Neutrophil (primary cell): ENCODE measurements around the gene MED6.

Experiments used
- H3K27ac ChIP-seq: fragments of 200-600 bp; sonication (generic); 2 replicates; pipeline ENCODE4 v1.5.1; 2016; ENCODE audit warnings: mild to moderate bottlenecking, moderate library complexity
- H3K27me3 ChIP-seq: fragments of 200-600 bp; sonication (generic); 2 replicates; pipeline ENCODE4 v1.6.0; 2016; ENCODE audit warnings: mild to moderate bottlenecking
- H3K36me3 ChIP-seq: fragments of 200-600 bp; sonication (generic); 2 replicates; pipeline ENCODE4 v1.5.1; 2017
- H3K4me1 ChIP-seq, 2 experiments: fragments of 200-600 bp in 1 of 2; sonication (generic) in 1 of 2; 1 replicate in 1 of 2; 2 replicates in 1 of 2; pipeline versions ENCODE4 v1.5.1 to v1.6.1; 2013 to 2016; ENCODE audit warnings: low read depth in 1 of 2, low read length in 1 of 2, mild to moderate bottlenecking in 1 of 2, moderate library complexity in 1 of 2; ENCODE audit not compliant: control insufficient read depth in 1 of 2, insufficient read depth in 1 of 2
- H3K4me3 ChIP-seq, 2 experiments: fragments of 200-600 bp in 1 of 2; sonication (generic) in 1 of 2; 1 replicate in 1 of 2; 2 replicates in 1 of 2; pipeline ENCODE4 v1.5.1; 2013 to 2016; ENCODE audit warnings: low read depth in 1 of 2, low read length in 1 of 2, mild to moderate bottlenecking in 1 of 2, moderate library complexity in 1 of 2
- H3K9me3 ChIP-seq: fragments of 200-600 bp; sonication (generic); 2 replicates; pipeline ENCODE4 v1.5.1; 2016
- TF ChIP-seq, protein P1 (sequence below): fragments of 200-600 bp; sonication (generic); IDR thresholded peaks from 2 replicates; pipeline ENCODE4 v1.5.1; 2016; ENCODE audit warnings: antibody characterized with exemption

MED6 gene

DNA sequence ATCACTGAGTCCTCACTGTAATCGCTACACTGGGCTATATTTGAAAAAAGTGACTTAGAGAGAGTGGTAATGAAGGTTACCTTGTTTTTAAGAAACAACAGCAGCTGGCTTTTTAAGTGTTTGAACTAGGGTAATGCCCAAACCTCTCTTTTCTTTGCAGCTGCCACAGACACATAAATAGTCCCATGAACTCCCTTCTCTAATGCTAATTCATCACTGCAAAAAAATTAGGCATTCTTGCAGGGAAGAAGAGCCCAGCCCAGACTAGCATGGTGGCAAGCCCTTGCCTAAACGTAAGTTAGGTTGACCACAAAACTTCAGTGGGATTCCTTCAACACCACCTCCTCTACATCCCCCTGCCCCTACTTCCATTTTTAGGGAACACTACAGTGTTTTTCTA lies 17.9 kb upstream of the MED6 start:
- Histone ChIP-seq H3K27ac (no peak overlapping the region), H3K9me3 (no peaks in the 10 kb centered on the region), H3K4me1 (no peaks in the 10 kb centered on the region), H3K27me3 (peaks cover 36% of the 10 kb centered on the region), H3K36me3 (no peaks in the 10 kb centered on the region), H3K4me3 (no peak overlapping the region)
- TF ChIP-seq, protein P1, sequence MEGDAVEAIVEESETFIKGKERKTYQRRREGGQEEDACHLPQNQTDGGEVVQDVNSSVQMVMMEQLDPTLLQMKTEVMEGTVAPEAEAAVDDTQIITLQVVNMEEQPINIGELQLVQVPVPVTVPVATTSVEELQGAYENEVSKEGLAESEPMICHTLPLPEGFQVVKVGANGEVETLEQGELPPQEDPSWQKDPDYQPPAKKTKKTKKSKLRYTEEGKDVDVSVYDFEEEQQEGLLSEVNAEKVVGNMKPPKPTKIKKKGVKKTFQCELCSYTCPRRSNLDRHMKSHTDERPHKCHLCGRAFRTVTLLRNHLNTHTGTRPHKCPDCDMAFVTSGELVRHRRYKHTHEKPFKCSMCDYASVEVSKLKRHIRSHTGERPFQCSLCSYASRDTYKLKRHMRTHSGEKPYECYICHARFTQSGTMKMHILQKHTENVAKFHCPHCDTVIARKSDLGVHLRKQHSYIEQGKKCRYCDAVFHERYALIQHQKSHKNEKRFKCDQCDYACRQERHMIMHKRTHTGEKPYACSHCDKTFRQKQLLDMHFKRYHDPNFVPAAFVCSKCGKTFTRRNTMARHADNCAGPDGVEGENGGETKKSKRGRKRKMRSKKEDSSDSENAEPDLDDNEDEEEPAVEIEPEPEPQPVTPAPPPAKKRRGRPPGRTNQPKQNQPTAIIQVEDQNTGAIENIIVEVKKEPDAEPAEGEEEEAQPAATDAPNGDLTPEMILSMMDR: no peak

DNA sequence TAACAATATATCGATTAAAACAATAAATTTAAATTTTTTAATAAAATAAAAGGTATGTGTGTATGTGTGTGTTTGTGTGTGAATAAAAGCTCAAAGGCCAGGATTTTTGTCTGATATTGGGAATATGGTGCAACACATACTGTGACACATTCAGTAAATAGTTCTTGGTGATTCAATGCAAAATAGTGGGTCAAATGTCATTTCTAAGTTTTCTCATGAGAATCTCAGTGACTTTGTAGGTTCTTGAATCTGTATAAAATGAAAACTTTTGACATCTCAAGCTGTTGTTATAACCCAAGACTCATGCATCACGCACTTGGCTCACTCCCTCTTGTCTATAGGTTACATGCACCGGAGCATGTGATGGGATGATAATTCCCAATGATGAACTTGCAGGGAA lies 16.2 kb upstream of the MED6 start:
- Histone ChIP-seq H3K9me3 (no peaks in the 10 kb centered on the region), H3K27me3 (peaks cover 44% of the 10 kb centered on the region), H3K4me3 (no peak overlapping the region), H3K4me1 (no peaks in the 10 kb centered on the region), H3K36me3 (no peaks in the 10 kb centered on the region), H3K27ac (no peak overlapping the region)
- TF ChIP-seq, protein P1: no peak

DNA sequence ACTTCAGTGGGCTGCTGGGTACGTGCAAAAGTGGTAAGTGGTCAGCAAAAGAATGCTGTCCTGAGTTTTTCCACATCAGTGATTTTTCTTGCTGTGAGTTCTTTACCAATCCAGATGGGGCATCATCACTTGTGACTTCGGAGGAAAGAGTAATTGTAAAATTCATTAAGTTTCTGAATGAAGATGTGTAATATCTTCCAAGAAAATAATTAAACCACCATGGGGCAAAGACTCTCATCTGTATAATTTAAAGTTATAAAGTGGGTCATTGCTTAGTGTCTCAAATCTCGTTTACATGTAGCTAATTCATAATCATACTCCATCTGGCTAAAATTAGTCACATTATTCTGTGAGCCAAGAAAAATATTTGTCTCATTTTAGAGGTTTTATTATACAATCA lies 10.8 kb upstream of the MED6 start:
- peaks cover 68% of the 10 kb centered on the region for H3K27me3 ChIP-seq
- H3K27ac ChIP-seq: no peak overlapping the region
- no peak overlapping the region for H3K4me3 ChIP-seq
- H3K9me3 ChIP-seq: no peaks in the 10 kb centered on the region
- no peaks in the 10 kb centered on the region for H3K4me1 ChIP-seq
- H3K36me3 ChIP-seq: no peaks in the 10 kb centered on the region
- TF ChIP-seq, protein P1: no peak

GRCh38 chr14:70602254-70602653 lies 1.8 kb upstream of the MED6 start:
- H3K4me3 ChIP-seq: no peak overlapping the region
- H3K9me3 ChIP-seq: no peaks in the 10 kb centered on the region
- H3K27ac ChIP-seq: no peak overlapping the region
- H3K27me3 ChIP-seq: peaks cover 54% of the 10 kb centered on the region
- no peaks in the 10 kb centered on the region for H3K36me3 ChIP-seq
- peaks cover 11 to 14% of the 10 kb centered on the region in 2 experiments for H3K4me1 ChIP-seq
- TF ChIP-seq, protein P1: no peak

DNA sequence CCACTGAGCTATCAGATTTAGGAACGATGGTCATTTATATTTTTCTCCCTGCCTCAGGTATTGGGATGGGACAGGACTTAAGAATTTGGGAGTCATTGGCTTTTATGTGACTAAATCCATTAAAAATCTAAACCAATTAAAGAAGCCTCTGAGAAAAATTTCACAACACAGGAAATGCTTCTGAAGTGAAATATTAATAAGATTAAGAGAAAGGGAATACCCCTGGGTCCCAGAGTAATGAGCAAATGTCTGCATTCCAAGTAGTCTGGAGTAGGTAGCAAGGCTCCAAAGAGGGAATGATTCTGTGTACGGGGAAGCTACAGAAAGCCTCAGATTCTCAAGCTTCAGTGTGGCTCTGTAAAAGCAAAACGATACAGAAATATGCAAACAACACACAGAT lies 707 bp upstream of the MED6 start:
- H3K4me1 ChIP-seq: peaks cover 11 to 14% of the 10 kb centered on the region in 2 experiments
- no peaks in the 10 kb centered on the region for H3K9me3 ChIP-seq
- H3K27me3 ChIP-seq: peaks cover 46% of the 10 kb centered on the region
- H3K27ac ChIP-seq: no peak overlapping the region
- TF ChIP-seq, protein P1: no peak
- peaks cover 6% of the 10 kb centered on the region for H3K36me3 ChIP-seq
- H3K4me3 ChIP-seq: peak overlapping the region; percentile 53 to 66

DNA sequence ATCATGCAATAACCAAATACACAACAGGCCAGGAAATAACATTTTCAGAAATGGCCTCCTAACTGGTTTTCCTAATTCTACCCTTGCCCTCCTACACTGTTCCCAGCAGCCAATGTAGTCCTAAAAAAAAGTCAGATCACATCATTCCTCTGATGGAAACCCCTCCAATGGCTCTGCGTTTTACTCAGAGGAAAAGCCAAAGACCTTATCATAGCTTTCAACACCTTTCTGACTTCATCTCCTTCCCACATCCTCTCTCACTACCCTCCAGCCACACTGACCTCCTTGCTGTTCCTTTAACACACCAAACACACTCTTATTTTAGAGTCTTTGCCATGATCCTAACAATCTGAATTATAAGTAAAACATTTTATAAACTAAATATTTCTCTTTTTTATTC lies 1.1 kb downstream of the MED6 start:
- TF ChIP-seq, protein P1: no peak
- H3K9me3 ChIP-seq: no peaks in the 10 kb centered on the region
- peaks cover 29% of the 10 kb centered on the region for H3K27me3 ChIP-seq
- peaks cover 24% of the 10 kb centered on the region for H3K36me3 ChIP-seq
- peaks cover 11 to 14% of the 10 kb centered on the region in 2 experiments for H3K4me1 ChIP-seq
- H3K4me3 ChIP-seq: peak overlapping the region in 1 of 2 experiments; percentile 66
- H3K27ac ChIP-seq: no peak overlapping the region
